ENCODE data around the gene S100A6.
"Not testable (repeated sequence)": the region's sequence is repeated elsewhere in the genome, so short reads cannot be mapped to it uniquely, and the experiment has no call there.

Gene S100A6

GRCh38 chr1:153526132-153526543 lies 9.7 kb downstream of the S100A6 start:
- peak; percentile 73 for DNase-seq

- DNase-seq, result peak; percentile 92
Observed at GRCh38 chr1:153525088-153525728, 10.6 kb downstream of the S100A6 start.

- not testable (repeated sequence) for DNase-seq
Observed at GRCh38 chr1:153522353-153523048, 13.3 kb downstream of the S100A6 start.

GRCh38 chr1:153521808-153522207 lies 14.0 kb downstream of the S100A6 start:
- DNase-seq, result not testable (repeated sequence)

GRCh38 chr1:153520818-153521476 lies 14.8 kb downstream of the S100A6 start:
- DNase-seq, result no peak

GRCh38 chr1:153520137-153520691 lies 15.6 kb downstream of the S100A6 start:
- not testable (repeated sequence) for DNase-seq

GRCh38 chr1:153519242-153519641 lies 16.5 kb downstream of the S100A6 start:
- DNase-seq, result no peak

GRCh38 chr1:153515504-153516394 lies 20.0 kb downstream of the S100A6 start:
- no peak for DNase-seq

GRCh38 chr1:153513666-153514065 lies 22.1 kb downstream of the S100A6 start:
- no peak for DNase-seq

GRCh38 chr1:153513023-153513422 lies 22.8 kb downstream of the S100A6 start:
- peak; percentile 20 for DNase-seq

- DNase-seq, result peak; percentile 49
Observed at GRCh38 chr1:153510984-153511410, 24.8 kb downstream of the S100A6 start.

GRCh38 chr1:153509729-153510354 lies 25.9 kb downstream of the S100A6 start:
- no peak for DNase-seq

- no peak for DNase-seq
Observed at GRCh38 chr1:153509036-153509435, 26.8 kb downstream of the S100A6 start.

GRCh38 chr1:153507926-153508583 lies 27.7 kb downstream of the S100A6 start:
- no peak for DNase-seq

GRCh38 chr1:153506831-153507413 lies 28.9 kb downstream of the S100A6 start:
- DNase-seq, result no peak

GRCh38 chr1:153506386-153506785 lies 29.4 kb downstream of the S100A6 start:
- no peak for DNase-seq

- DNase-seq, result no peak
Observed at GRCh38 chr1:153505576-153505975, 30.2 kb downstream of the S100A6 start.

- no peak for DNase-seq
Observed at GRCh38 chr1:153503766-153504165, 32.0 kb downstream of the S100A6 start.

GRCh38 chr1:153498746-153499145 lies 37.0 kb downstream of the S100A6 start:
- no peak for DNase-seq

GRCh38 chr1:153495536-153495935 lies 40.3 kb downstream of the S100A6 start:
- DNase-seq, result no peak

GRCh38 chr1:153494976-153495535 lies 40.7 kb downstream of the S100A6 start:
- peak; percentile 44 for DNase-seq

Measured in DMS 273 treated with DMSO at 0.1 percent for 48 hours (cell line).